ENCODE measurements around the gene KIRREL1. TPM values are rescaled to one million over a fixed set of nuclear protein-coding genes. Genes with fewer than 3 reads are reported as not detected.
A peak's percentile ranks its signal among the peaks of the same experiment; 100 is the strongest.
"Not testable (repeated sequence)": the region's sequence is repeated elsewhere in the genome, so short reads cannot be mapped to it uniquely, and the experiment has no call there.

KIRREL1 gene
- total RNA-seq, 1 donor from 2014 or later: not detected

GRCh38 chr1:158118713-158119402 is 125.4 kb downstream of the KIRREL1 start:
- H3K27ac Mint-ChIP-seq: no peak overlapping the region
- H3K36me3 Mint-ChIP-seq (ENCODE audit: low read depth): no peaks in the 10 kb centered on the region
- no peak overlapping the region for H3K4me3 Mint-ChIP-seq (ENCODE audit: low read depth)
- peaks cover 10% of the 10 kb centered on the region for H3K4me1 Mint-ChIP-seq (ENCODE audit: low read depth)
- intact Hi-C loops (cut with micrococcal nuclease): no loop called here
- DNase-seq (ENCODE audit: low spot score): no peak
- H3K27me3 Mint-ChIP-seq (ENCODE audit: low read depth): peaks cover 47% of the 10 kb centered on the region
- no peaks in the 10 kb centered on the region for H3K9me3 Mint-ChIP-seq

GRCh38 chr1:158119976-158120653 is 126.7 kb downstream of the KIRREL1 start:
- no peaks in the 10 kb centered on the region for H3K9me3 Mint-ChIP-seq
- intact Hi-C loops (cut with micrococcal nuclease): no loop called here
- no peaks in the 10 kb centered on the region for H3K36me3 Mint-ChIP-seq (ENCODE audit: low read depth)
- H3K4me1 Mint-ChIP-seq (ENCODE audit: low read depth): peaks cover 7% of the 10 kb centered on the region
- H3K4me3 Mint-ChIP-seq (ENCODE audit: low read depth): no peak overlapping the region
- H3K27ac Mint-ChIP-seq: no peak overlapping the region
- peaks cover 46% of the 10 kb centered on the region for H3K27me3 Mint-ChIP-seq (ENCODE audit: low read depth)
- DNase-seq (ENCODE audit: low spot score): no peak

- no peak overlapping the region for H3K27ac Mint-ChIP-seq
- no peak for DNase-seq (ENCODE audit: low spot score)
- H3K4me3 Mint-ChIP-seq (ENCODE audit: low read depth): no peak overlapping the region
- peaks cover 41% of the 10 kb centered on the region for H3K27me3 Mint-ChIP-seq (ENCODE audit: low read depth)
- intact Hi-C loops (cut with micrococcal nuclease): no loop called here
- peaks cover 18% of the 10 kb centered on the region for H3K4me1 Mint-ChIP-seq (ENCODE audit: low read depth)
- H3K36me3 Mint-ChIP-seq (ENCODE audit: low read depth): no peaks in the 10 kb centered on the region
- no peaks in the 10 kb centered on the region for H3K9me3 Mint-ChIP-seq
These were observed 128.3 kb downstream of the KIRREL1 start for GRCh38 chr1:158121604-158122254.

DNA sequence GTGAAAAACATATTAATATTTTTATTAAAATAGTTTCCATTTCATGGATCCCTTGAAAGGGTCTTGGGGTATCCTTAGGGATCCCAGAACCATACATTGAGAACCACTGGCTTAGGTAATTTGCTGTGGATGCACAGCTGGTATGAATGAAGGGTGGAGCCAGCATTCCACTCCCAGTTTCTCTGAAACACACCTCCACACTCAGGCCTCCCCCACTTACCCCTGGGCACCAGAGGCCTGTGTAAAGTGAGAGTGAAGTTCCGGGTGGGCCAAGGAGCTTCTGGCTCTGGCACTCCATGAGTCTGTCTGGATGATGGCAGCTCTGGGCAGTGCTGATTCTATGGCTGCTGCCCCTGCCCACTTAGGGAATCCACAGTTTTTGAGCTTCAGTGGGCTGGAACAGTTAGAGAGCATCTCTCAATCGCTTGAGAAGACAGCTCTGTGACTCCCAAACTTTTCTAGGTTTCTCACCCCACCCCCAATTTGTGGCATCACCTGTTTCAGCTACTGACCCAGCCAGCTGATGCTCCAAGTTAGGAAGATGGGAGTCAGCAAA is 129.5 kb downstream of the KIRREL1 start:
- H3K27ac Mint-ChIP-seq: no peak overlapping the region
- intact Hi-C loops (cut with micrococcal nuclease): no loop called here
- peaks cover 16% of the 10 kb centered on the region for H3K4me1 Mint-ChIP-seq (ENCODE audit: low read depth)
- no peak overlapping the region for H3K4me3 Mint-ChIP-seq (ENCODE audit: low read depth)
- H3K36me3 Mint-ChIP-seq (ENCODE audit: low read depth): no peaks in the 10 kb centered on the region
- no peak for DNase-seq (ENCODE audit: low spot score)
- H3K9me3 Mint-ChIP-seq: no peaks in the 10 kb centered on the region
- peaks cover 42% of the 10 kb centered on the region for H3K27me3 Mint-ChIP-seq (ENCODE audit: low read depth)

- Mint-ChIP-seq H3K27ac (no peak overlapping the region), H3K4me1 (ENCODE audit: low read depth) (peaks cover 10% of the 10 kb centered on the region), H3K27me3 (ENCODE audit: low read depth) (peaks cover 34% of the 10 kb centered on the region), H3K36me3 (ENCODE audit: low read depth) (no peaks in the 10 kb centered on the region), H3K4me3 (ENCODE audit: low read depth) (no peak overlapping the region), H3K9me3 (no peaks in the 10 kb centered on the region)
- intact Hi-C loops (cut with micrococcal nuclease): loop anchor here (2.0 kb wide), 1 partner anchor 161 kb away; no protein-coding TSS in a partner anchor
- DNase-seq (ENCODE audit: low spot score): no peak
These were observed 130.6 kb downstream of the KIRREL1 start for GRCh38 chr1:158124034-158124433.

GRCh38 chr1:158124999-158125398 is 131.6 kb downstream of the KIRREL1 start:
- H3K4me1 Mint-ChIP-seq (ENCODE audit: low read depth): peaks cover 10% of the 10 kb centered on the region
- H3K27me3 Mint-ChIP-seq (ENCODE audit: low read depth): peaks cover 28% of the 10 kb centered on the region
- peak; percentile 49 for DNase-seq (ENCODE audit: low spot score)
- H3K36me3 Mint-ChIP-seq (ENCODE audit: low read depth): no peaks in the 10 kb centered on the region
- no peak overlapping the region for H3K4me3 Mint-ChIP-seq (ENCODE audit: low read depth)
- no peak overlapping the region for H3K27ac Mint-ChIP-seq
- no peaks in the 10 kb centered on the region for H3K9me3 Mint-ChIP-seq
- intact Hi-C loops (cut with micrococcal nuclease): loop anchor here (1.0 to 2.0 kb wide), 2 partner anchors 133 to 162 kb away; no protein-coding TSS in a partner anchor

DNA sequence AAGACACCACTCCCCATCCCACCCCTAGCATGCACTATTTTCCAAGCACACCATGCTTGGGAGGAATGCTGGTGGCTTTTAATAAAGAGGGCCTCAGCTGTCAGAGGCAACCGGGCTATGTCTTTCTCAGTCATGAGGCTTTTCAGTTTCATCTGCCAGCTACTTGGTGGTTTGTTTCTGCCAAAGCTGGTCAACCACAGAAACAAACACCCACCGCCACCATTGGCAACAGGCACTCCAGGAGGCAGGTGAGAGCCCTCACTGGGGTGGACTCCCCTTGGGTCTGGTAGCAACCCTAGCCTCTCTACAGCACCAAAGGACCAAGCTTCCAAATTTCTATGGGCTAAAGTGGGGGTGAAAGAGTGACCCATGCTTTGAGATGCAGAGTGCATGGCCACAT is 133.0 kb downstream of the KIRREL1 start:
- Mint-ChIP-seq H3K27me3 (ENCODE audit: low read depth) (peaks cover 19% of the 10 kb centered on the region), H3K36me3 (ENCODE audit: low read depth) (no peaks in the 10 kb centered on the region), H3K27ac (no peak overlapping the region), H3K4me1 (ENCODE audit: low read depth) (peaks cover 10% of the 10 kb centered on the region), H3K9me3 (no peaks in the 10 kb centered on the region), H3K4me3 (ENCODE audit: low read depth) (no peak overlapping the region)
- intact Hi-C loops (cut with micrococcal nuclease): no loop called here
- DNase-seq (ENCODE audit: low spot score): no peak

- H3K36me3 Mint-ChIP-seq (ENCODE audit: low read depth); intact Hi-C loops (cut with micrococcal nuclease); H3K9me3 Mint-ChIP-seq; DNase-seq (ENCODE audit: low spot score); H3K27ac Mint-ChIP-seq; H3K4me3 Mint-ChIP-seq (ENCODE audit: low read depth): not testable (repeated sequence)
- Mint-ChIP-seq H3K4me1 (ENCODE audit: low read depth) (peaks cover 10% of the 10 kb centered on the region), H3K27me3 (ENCODE audit: low read depth) (peaks cover 19% of the 10 kb centered on the region)
These were observed 135.1 kb downstream of the KIRREL1 start for GRCh38 chr1:158128531-158128930.

DNA sequence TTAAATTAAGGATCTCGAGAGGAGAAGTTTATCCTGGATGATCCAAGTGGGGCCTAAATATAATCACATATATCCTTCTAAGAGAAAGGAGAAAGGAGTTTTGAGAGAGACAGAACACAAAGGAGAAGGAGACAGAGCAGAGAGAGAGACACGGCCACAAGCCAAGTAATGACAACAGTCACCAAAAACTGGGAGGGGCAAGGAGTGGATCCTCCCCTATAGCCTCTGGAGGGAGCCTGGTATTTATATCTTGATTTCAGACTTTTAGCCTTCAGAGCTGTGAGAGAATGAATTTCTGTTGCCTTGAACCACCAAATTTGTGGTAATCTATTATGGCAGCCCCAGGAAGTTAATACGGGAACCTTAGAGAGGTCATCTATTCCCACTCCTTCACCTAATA is 137.8 kb downstream of the KIRREL1 start:
- H3K27ac Mint-ChIP-seq: no peak overlapping the region
- H3K4me1 Mint-ChIP-seq (ENCODE audit: low read depth): peaks cover 5% of the 10 kb centered on the region
- intact Hi-C loops (cut with micrococcal nuclease): no loop called here
- no peaks in the 10 kb centered on the region for H3K36me3 Mint-ChIP-seq (ENCODE audit: low read depth)
- H3K4me3 Mint-ChIP-seq (ENCODE audit: low read depth): no peak overlapping the region
- no peaks in the 10 kb centered on the region for H3K9me3 Mint-ChIP-seq
- peaks cover 11% of the 10 kb centered on the region for H3K27me3 Mint-ChIP-seq (ENCODE audit: low read depth)
- no peak for DNase-seq (ENCODE audit: low spot score)

GRCh38 chr1:158140764-158141192 is 147.3 kb downstream of the KIRREL1 start:
- intact Hi-C loops (cut with micrococcal nuclease): no loop called here
- H3K36me3 Mint-ChIP-seq (ENCODE audit: low read depth): no peaks in the 10 kb centered on the region
- no peaks in the 10 kb centered on the region for H3K4me1 Mint-ChIP-seq (ENCODE audit: low read depth)
- H3K27ac Mint-ChIP-seq: no peak overlapping the region
- no peaks in the 10 kb centered on the region for H3K9me3 Mint-ChIP-seq
- H3K27me3 Mint-ChIP-seq (ENCODE audit: low read depth): no peaks in the 10 kb centered on the region
- H3K4me3 Mint-ChIP-seq (ENCODE audit: low read depth): no peak overlapping the region
- no peak for DNase-seq (ENCODE audit: low spot score)

DNA sequence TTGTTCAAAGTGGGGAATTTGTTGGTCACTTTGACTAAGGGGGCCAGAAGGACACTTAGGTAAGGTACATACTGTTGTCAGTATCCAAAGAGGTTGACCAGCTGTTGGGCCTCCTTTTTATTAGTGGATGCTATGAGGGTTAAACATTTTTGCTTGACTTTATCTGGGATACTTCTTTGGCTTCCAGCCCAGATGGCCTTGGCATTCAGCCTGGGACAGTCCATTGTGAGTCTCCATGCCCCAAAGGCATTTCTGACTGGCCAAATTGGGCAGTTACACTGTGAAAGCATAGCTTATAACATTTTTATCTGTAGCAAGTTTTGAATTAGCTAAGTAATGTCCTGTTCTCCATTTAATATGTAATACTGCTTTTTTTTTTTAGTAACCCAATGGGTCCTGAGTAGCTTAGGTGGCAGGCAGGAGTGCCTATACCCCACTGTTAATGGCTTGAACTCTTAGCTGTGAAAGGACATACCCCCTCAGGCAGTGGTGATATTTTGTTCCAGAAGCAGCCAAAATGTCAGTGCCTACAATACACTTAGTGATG is 151.8 kb downstream of the KIRREL1 start:
- Mint-ChIP-seq H3K36me3 (ENCODE audit: low read depth) (peaks cover 2% of the 10 kb centered on the region), H3K27ac (no peak overlapping the region), H3K9me3 (no peaks in the 10 kb centered on the region), H3K4me3 (ENCODE audit: low read depth) (no peak overlapping the region), H3K27me3 (ENCODE audit: low read depth) (no peaks in the 10 kb centered on the region), H3K4me1 (ENCODE audit: low read depth) (peaks cover 16% of the 10 kb centered on the region)
- intact Hi-C loops (cut with micrococcal nuclease): no loop called here
- no peak for DNase-seq (ENCODE audit: low spot score)

DNA sequence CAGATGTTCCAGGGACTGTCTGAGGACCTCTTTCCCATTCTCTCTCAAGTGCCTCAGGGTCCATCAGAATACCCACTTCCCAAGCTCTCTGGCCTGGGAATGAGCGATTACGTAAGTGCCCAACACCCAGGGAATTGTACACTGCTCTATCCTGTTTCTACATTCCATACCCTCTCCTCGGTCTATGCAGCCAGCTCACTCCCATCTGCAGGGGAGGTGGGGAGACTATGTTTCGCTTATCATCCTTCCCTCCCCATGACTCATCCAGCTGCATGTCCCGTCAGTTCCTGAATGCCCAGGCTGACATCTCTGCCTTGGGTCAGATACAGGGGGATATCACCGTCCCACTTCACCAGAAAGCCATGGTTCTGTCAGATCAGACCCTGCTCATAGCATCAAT is 152.7 kb downstream of the KIRREL1 start:
- Mint-ChIP-seq H3K36me3 (ENCODE audit: low read depth) (peaks cover 2% of the 10 kb centered on the region), H3K4me3 (ENCODE audit: low read depth) (no peak overlapping the region), H3K9me3 (no peaks in the 10 kb centered on the region), H3K4me1 (ENCODE audit: low read depth) (peaks cover 22% of the 10 kb centered on the region), H3K27ac (no peak overlapping the region), H3K27me3 (ENCODE audit: low read depth) (no peaks in the 10 kb centered on the region)
- no peak for DNase-seq (ENCODE audit: low spot score)
- intact Hi-C loops (cut with micrococcal nuclease): no loop called here
